ENCODE measurements around the gene FAM204A.

Gene FAM204A

GRCh38 chr10:118300320-118300719 lies 41.8 kb downstream of the FAM204A start:
- no peak for FAIRE-seq
- DNase-seq (ENCODE audit: insufficient read length, low spot score), result no peak
- TF ChIP-seq POLR2A (IDR thresholded peaks at IDR 0.05; ENCODE audit: low read depth, low read length) (no peak), PAX5 (IDR thresholded peaks at IDR 0.05; ENCODE audit: insufficient read depth, low read length, severe bottlenecking) (no peak), POU2F2 (IDR thresholded peaks at IDR 0.05; ENCODE audit: low read depth, low read length) (no peak), POLR2AphosphoS5 (IDR thresholded peaks at IDR 0.05; ENCODE audit: low read depth, low read length) (no peak), SPI1 (IDR thresholded peaks at IDR 0.05; ENCODE audit: low read depth, low read length) (no peak), TAF1 (IDR thresholded peaks at IDR 0.05; ENCODE audit: low read depth, low read length) (no peak)

- TF ChIP-seq SPI1 (IDR thresholded peaks at IDR 0.05; ENCODE audit: low read depth, low read length) (no peak), TAF1 (IDR thresholded peaks at IDR 0.05; ENCODE audit: low read depth, low read length) (no peak), PAX5 (IDR thresholded peaks at IDR 0.05; ENCODE audit: insufficient read depth, low read length, severe bottlenecking) (no peak), POLR2AphosphoS5 (IDR thresholded peaks at IDR 0.05; ENCODE audit: low read depth, low read length) (no peak), POLR2A (IDR thresholded peaks at IDR 0.05; ENCODE audit: low read depth, low read length) (no peak), POU2F2 (IDR thresholded peaks at IDR 0.05; ENCODE audit: low read depth, low read length) (no peak)
- DNase-seq (ENCODE audit: insufficient read length, low spot score), result no peak
- no peak for FAIRE-seq
Measured at GRCh38 chr10:118298787-118299186, 43.3 kb downstream of the FAM204A start.

GRCh38 chr10:118291122-118291521 lies 51.0 kb downstream of the FAM204A start:
- TF ChIP-seq PAX5 (IDR thresholded peaks at IDR 0.05; ENCODE audit: insufficient read depth, low read length, severe bottlenecking) (no peak), POLR2A (IDR thresholded peaks at IDR 0.05; ENCODE audit: low read depth, low read length) (no peak), SPI1 (IDR thresholded peaks at IDR 0.05; ENCODE audit: low read depth, low read length) (no peak), POLR2AphosphoS5 (IDR thresholded peaks at IDR 0.05; ENCODE audit: low read depth, low read length) (no peak), POU2F2 (IDR thresholded peaks at IDR 0.05; ENCODE audit: low read depth, low read length) (no peak), TAF1 (IDR thresholded peaks at IDR 0.05; ENCODE audit: low read depth, low read length) (no peak)
- no peak for FAIRE-seq
- no peak for DNase-seq (ENCODE audit: insufficient read length, low spot score)

GRCh38 chr10:118290471-118290995 lies 51.6 kb downstream of the FAM204A start:
- TF ChIP-seq PAX5 (IDR thresholded peaks at IDR 0.05; ENCODE audit: insufficient read depth, low read length, severe bottlenecking) (no peak), POLR2AphosphoS5 (IDR thresholded peaks at IDR 0.05; ENCODE audit: low read depth, low read length) (no peak), TAF1 (IDR thresholded peaks at IDR 0.05; ENCODE audit: low read depth, low read length) (no peak), SPI1 (IDR thresholded peaks at IDR 0.05; ENCODE audit: low read depth, low read length) (no peak), POU2F2 (IDR thresholded peaks at IDR 0.05; ENCODE audit: low read depth, low read length) (no peak), POLR2A (IDR thresholded peaks at IDR 0.05; ENCODE audit: low read depth, low read length) (no peak)
- FAIRE-seq, result no peak
- no peak for DNase-seq (ENCODE audit: insufficient read length, low spot score)

GRCh38 chr10:118287076-118287806 lies 54.9 kb downstream of the FAM204A start:
- DNase-seq (ENCODE audit: insufficient read length, low spot score) (no peak), FAIRE-seq (no peak)
- no peak for TF ChIP-seq SPI1 (IDR thresholded peaks at IDR 0.05; ENCODE audit: low read depth, low read length)
- no peak for TF ChIP-seq PAX5 (IDR thresholded peaks at IDR 0.05; ENCODE audit: insufficient read depth, low read length, severe bottlenecking)
- no peak for TF ChIP-seq POLR2AphosphoS5 (IDR thresholded peaks at IDR 0.05; ENCODE audit: low read depth, low read length)
- TF ChIP-seq TAF1 (IDR thresholded peaks at IDR 0.05; ENCODE audit: low read depth, low read length), result no peak
- no peak for TF ChIP-seq POU2F2 (IDR thresholded peaks at IDR 0.05; ENCODE audit: low read depth, low read length)
- TF ChIP-seq POLR2A (IDR thresholded peaks at IDR 0.05; ENCODE audit: low read depth, low read length), result no peak

- DNase-seq (ENCODE audit: insufficient read length, low spot score), result no peak
- TF ChIP-seq POLR2AphosphoS5 (IDR thresholded peaks at IDR 0.05; ENCODE audit: low read depth, low read length), result no peak
- no peak for TF ChIP-seq TAF1 (IDR thresholded peaks at IDR 0.05; ENCODE audit: low read depth, low read length)
- TF ChIP-seq POU2F2 (IDR thresholded peaks at IDR 0.05; ENCODE audit: low read depth, low read length), result no peak
- TF ChIP-seq POLR2A (IDR thresholded peaks at IDR 0.05; ENCODE audit: low read depth, low read length), result no peak
- no peak for TF ChIP-seq SPI1 (IDR thresholded peaks at IDR 0.05; ENCODE audit: low read depth, low read length)
- TF ChIP-seq PAX5 (IDR thresholded peaks at IDR 0.05; ENCODE audit: insufficient read depth, low read length, severe bottlenecking), result no peak
- FAIRE-seq, result no peak
Measured at GRCh38 chr10:118286051-118286838, 55.9 kb downstream of the FAM204A start.

- FAIRE-seq (peak; percentile 97), DNase-seq (ENCODE audit: insufficient read length, low spot score) (no peak)
- TF ChIP-seq TAF1 (IDR thresholded peaks at IDR 0.05; ENCODE audit: low read depth, low read length), result no peak
- no peak for TF ChIP-seq POU2F2 (IDR thresholded peaks at IDR 0.05; ENCODE audit: low read depth, low read length)
Measured at GRCh38 chr10:118282670-118283069, 59.5 kb downstream of the FAM204A start.

GRCh38 chr10:118278649-118279048 lies 63.5 kb downstream of the FAM204A start:
- TF ChIP-seq POLR2A (IDR thresholded peaks at IDR 0.05; ENCODE audit: low read depth, low read length) (no peak), POU2F2 (IDR thresholded peaks at IDR 0.05; ENCODE audit: low read depth, low read length) (no peak), PAX5 (IDR thresholded peaks at IDR 0.05; ENCODE audit: insufficient read depth, low read length, severe bottlenecking) (no peak), SPI1 (IDR thresholded peaks at IDR 0.05; ENCODE audit: low read depth, low read length) (no peak), TAF1 (IDR thresholded peaks at IDR 0.05; ENCODE audit: low read depth, low read length) (no peak), POLR2AphosphoS5 (IDR thresholded peaks at IDR 0.05; ENCODE audit: low read depth, low read length) (no peak)
- FAIRE-seq (no peak), DNase-seq (ENCODE audit: insufficient read length, low spot score) (no peak)

GRCh38 chr10:118277871-118278270 lies 64.3 kb downstream of the FAM204A start:
- DNase-seq (ENCODE audit: insufficient read length, low spot score) (no peak), FAIRE-seq (no peak)
- peak; percentile 59 for TF ChIP-seq SPI1 (IDR thresholded peaks at IDR 0.05; ENCODE audit: low read depth, low read length)
- no peak for TF ChIP-seq POLR2A (IDR thresholded peaks at IDR 0.05; ENCODE audit: low read depth, low read length)
